Smooth muscle cell (in vitro differentiated cells): ENCODE measurements around the gene GRAP2. TPM values are rescaled to one million over a fixed set of nuclear protein-coding genes. Genes with fewer than 3 reads are reported as not detected.

Experiments
- DNase-seq: peaks from one replicate; lab custom pipeline; 2025; ENCODE audit not compliant: unreplicated experiment; lab: John Stamatoyannopoulos, UW
- H2AFZ ChIP-seq: fragments of 200-600 bp; sonication (generic); 2 replicates; pipeline ENCODE4 v1.6.0; 2016; ENCODE audit warnings: antibody characterized with exemption, low read depth, mild to moderate bottlenecking
- H3F3A ChIP-seq: fragments of 200-600 bp; sonication (generic); 2 replicates; pipeline ENCODE4 v1.6.0; 2017; ENCODE audit warnings: antibody characterized with exemption, low read depth
- H3K27ac ChIP-seq: fragments of 200-600 bp; sonication (generic); 2 replicates; pipeline ENCODE4 v1.5.1; 2016; ENCODE audit warnings: low read depth, mild to moderate bottlenecking
- H3K27me3 ChIP-seq: fragments of 200-600 bp; sonication (generic); 2 replicates; pipeline ENCODE4 v1.6.1; 2016; ENCODE audit warnings: low read depth, mild to moderate bottlenecking
- H3K36me3 ChIP-seq: fragments of 200-600 bp; sonication (generic); 2 replicates; pipeline ENCODE4 v1.5.1; 2016; ENCODE audit warnings: low read depth
- H3K4me1 ChIP-seq: fragments of 200-600 bp; sonication (generic); 2 replicates; pipeline ENCODE4 v1.5.1; 2016; ENCODE audit warnings: low read depth
- H3K4me2 ChIP-seq: fragments of 200-600 bp; sonication (generic); 2 replicates; pipeline ENCODE4 v1.6.0; 2016; ENCODE audit warnings: mild to moderate bottlenecking
- H3K4me3 ChIP-seq: fragments of 200-600 bp; sonication (generic); 2 replicates; pipeline ENCODE4 v1.5.1; 2016; ENCODE audit warnings: mild to moderate bottlenecking
- H3K79me2 ChIP-seq: fragments of 200-600 bp; sonication (generic); 2 replicates; pipeline ENCODE4 v1.6.0; 2016; ENCODE audit warnings: low read depth, mild to moderate bottlenecking
- H3K9ac ChIP-seq: fragments of 200-600 bp; sonication (generic); 2 replicates; pipeline ENCODE4 v1.6.0; 2016; ENCODE audit warnings: low read depth
- H3K9me3 ChIP-seq: fragments of 200-600 bp; sonication (generic); replicated peaks from 2 replicates; pipeline ENCODE4 v1.5.1; 2016; ENCODE audit warnings: low read depth
- H4K20me1 ChIP-seq: fragments of 200-600 bp; sonication (generic); 2 replicates; pipeline ENCODE4 v1.6.0; 2016; ENCODE audit warnings: low read depth
- WGBS: methylation state at CpG from one replicate; pipeline ENCODE4 v1.1.7; 2016; ENCODE audit warnings: low lambda C conversion rate; 5-methylcytosine and 5-hydroxymethylcytosine counted together
- polyA plus RNA-seq: library from polyadenylated mRNA; unstranded; fragments of >200 nt; fragmentation: Nextera tagmentation; extraction: Ambion mirVana; gene quantifications from 2 replicates; pipeline ENCODE4 v1.2.1, GENCODE V29; 2016
- total RNA-seq: library from RNA; depleted of rRNA; stranded (reverse); fragments of >200 nt; gene quantifications from 2 replicates; pipeline ENCODE4 v1.2.3, GENCODE V29; 2014
- TF ChIP-seq, protein P1 (sequence below): fragments of 200-600 bp; sonication (generic); IDR thresholded peaks from 2 replicates; pipeline ENCODE4 v1.5.1; 2017; ENCODE audit warnings: borderline replicate concordance, mild to moderate bottlenecking, antibody characterized with exemption; ENCODE audit not compliant: insufficient read depth, poor library complexity, severe bottlenecking

Gene GRAP2
- total and polyA plus RNA-seq, 2 experiments from 2014 or later, result not detected

DNA sequence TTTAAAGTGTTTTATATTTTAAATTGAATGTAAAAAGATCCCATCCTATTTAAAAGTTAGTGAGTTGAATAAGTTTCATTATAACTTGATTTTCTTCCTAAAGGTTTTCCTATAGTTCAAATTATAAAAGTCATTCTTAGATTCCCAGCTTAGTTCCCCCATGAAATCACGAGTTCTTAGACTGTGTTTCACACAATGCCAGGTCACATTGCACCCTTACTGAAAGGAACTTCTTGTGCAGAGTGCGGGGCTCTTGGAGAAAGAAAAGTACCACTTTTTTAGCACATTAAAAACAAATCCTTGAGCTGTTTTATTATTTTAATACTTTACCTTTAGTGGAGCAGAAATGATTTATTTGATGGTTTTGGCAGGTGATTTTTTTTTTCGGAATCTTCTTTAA, 15.6 kb downstream of the GRAP2 start:
- no peak overlapping the region for H2AFZ ChIP-seq
- H3K9ac ChIP-seq, result no peak overlapping the region
- no peaks in the 10 kb centered on the region for H4K20me1 ChIP-seq
- no peak overlapping the region for H3K27ac ChIP-seq
- 90% methylated on average over 3 of the region's 3 CpGs for WGBS
- no peak for DNase-seq
- H3F3A ChIP-seq, result no peaks in the 10 kb centered on the region
- H3K4me2 ChIP-seq, result no peak overlapping the region
- H3K4me3 ChIP-seq, result no peak overlapping the region
- TF ChIP-seq, protein P1, sequence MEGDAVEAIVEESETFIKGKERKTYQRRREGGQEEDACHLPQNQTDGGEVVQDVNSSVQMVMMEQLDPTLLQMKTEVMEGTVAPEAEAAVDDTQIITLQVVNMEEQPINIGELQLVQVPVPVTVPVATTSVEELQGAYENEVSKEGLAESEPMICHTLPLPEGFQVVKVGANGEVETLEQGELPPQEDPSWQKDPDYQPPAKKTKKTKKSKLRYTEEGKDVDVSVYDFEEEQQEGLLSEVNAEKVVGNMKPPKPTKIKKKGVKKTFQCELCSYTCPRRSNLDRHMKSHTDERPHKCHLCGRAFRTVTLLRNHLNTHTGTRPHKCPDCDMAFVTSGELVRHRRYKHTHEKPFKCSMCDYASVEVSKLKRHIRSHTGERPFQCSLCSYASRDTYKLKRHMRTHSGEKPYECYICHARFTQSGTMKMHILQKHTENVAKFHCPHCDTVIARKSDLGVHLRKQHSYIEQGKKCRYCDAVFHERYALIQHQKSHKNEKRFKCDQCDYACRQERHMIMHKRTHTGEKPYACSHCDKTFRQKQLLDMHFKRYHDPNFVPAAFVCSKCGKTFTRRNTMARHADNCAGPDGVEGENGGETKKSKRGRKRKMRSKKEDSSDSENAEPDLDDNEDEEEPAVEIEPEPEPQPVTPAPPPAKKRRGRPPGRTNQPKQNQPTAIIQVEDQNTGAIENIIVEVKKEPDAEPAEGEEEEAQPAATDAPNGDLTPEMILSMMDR, result no peak
- no peaks in the 10 kb centered on the region for H3K79me2 ChIP-seq
- no peaks in the 10 kb centered on the region for H3K9me3 ChIP-seq
- peaks cover 7% of the 10 kb centered on the region for H3K4me1 ChIP-seq
- H3K27me3 ChIP-seq, result no peaks in the 10 kb centered on the region
- no peaks in the 10 kb centered on the region for H3K36me3 ChIP-seq

DNA sequence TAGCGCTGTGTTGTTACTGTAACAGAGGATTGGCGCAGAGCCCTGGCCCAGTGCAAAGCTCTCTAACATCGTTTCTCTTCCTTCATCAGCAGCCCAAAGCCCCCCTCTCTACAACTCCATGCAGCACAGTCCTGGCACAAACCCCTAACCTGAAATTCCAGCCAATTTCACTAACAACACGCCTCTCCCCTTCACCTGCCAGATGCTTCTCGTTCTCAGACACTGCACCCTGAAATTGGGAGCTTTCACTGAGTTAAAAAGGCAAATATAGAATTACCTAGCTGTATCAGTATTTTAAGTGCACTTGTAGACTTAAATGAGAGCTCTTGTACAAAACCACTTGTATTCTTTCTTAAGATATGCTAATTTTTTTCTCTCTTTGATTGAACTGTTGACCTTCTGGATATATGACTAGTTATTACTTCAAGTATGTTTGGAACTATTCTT, 16.3 kb downstream of the GRAP2 start:
- WGBS, result 85% methylated on average over 5 of the region's 5 CpGs
- Histone ChIP-seq H3K79me2 (no peaks in the 10 kb centered on the region), H4K20me1 (no peaks in the 10 kb centered on the region), H3F3A (no peaks in the 10 kb centered on the region), H3K4me1 (peaks cover 7% of the 10 kb centered on the region), H3K9me3 (no peaks in the 10 kb centered on the region), H3K9ac (no peak overlapping the region), H3K36me3 (no peaks in the 10 kb centered on the region), H3K4me2 (no peak overlapping the region), H3K27me3 (no peaks in the 10 kb centered on the region), H3K4me3 (no peak overlapping the region), H2AFZ (no peak overlapping the region), H3K27ac (no peak overlapping the region)
- no peak for DNase-seq
- TF ChIP-seq, protein P1, result no peak

DNA sequence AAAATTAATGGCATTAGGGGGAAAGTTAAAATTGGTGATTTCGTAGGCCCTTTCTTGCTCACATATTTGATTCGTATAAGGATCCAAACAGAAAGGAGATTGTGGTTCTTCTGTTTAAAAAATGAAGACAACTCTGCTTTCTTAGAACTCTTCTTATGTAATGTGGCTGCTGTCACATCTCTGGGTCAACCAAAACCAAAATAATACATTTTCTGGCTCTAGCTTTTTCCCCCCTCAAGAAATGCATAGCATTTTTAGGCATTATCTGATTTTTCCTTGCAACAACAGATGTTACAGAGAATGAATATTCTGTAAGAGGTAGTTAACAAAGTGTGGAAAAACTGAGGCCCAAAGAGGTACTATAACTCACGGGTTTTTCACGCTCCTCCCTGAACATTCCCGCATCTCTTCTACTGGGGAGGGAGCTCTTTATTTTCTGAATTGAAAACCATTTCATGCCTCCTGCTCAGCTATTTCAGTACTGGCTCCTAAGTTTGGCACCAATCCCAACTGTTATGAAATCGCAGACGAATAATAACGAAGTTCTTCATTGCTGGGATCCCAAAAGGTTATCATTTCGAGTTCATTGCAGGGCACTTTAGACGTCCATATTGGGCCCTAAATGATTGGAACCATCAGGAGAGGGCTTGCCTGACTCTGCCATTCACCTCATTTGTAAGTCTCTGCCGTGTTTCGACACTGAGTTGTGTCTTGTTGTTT, 17.1 kb downstream of the GRAP2 start:
- Histone ChIP-seq H3K79me2 (no peaks in the 10 kb centered on the region), H3K4me2 (no peak overlapping the region), H3K36me3 (no peaks in the 10 kb centered on the region), H3K4me1 (peaks cover 7% of the 10 kb centered on the region), H4K20me1 (no peaks in the 10 kb centered on the region), H3K4me3 (no peak overlapping the region), H3K27ac (no peak overlapping the region), H3K9ac (no peak overlapping the region), H3K27me3 (no peaks in the 10 kb centered on the region), H3K9me3 (no peaks in the 10 kb centered on the region), H2AFZ (no peak overlapping the region), H3F3A (no peaks in the 10 kb centered on the region)
- TF ChIP-seq, protein P1, result no peak
- WGBS, result 81% methylated on average over 12 of the region's 12 CpGs
- no peak for DNase-seq

DNA sequence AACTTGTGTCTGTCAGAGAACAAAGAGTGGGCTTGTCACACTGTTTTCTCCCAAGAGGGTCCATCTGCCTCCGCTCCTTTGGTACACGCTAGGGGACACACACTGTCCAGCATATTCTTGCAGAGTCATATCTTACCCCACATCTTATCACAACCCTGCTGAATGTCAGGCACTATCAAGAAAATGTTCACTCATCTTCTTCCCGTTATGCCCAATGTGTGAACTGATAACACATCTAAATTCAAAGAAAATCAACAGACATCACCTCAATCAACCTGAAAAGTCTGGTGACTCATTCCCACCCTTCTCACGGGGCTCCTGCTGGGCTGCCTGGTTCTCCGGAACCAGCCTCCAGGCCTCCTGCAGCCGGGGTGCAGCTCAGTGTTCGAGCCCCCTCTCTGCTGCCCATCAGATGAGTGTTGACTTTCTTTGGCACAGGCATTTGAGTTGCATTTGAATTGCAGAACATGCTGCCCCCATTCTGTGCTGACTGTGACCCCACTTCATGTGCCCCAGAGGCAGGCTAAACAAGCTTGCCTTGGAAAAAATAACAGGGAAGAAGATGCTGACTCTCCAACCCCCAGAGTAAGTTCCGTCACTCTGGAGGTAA, 19.4 kb downstream of the GRAP2 start:
- Histone ChIP-seq H3K9me3 (no peaks in the 10 kb centered on the region), H3K27me3 (no peaks in the 10 kb centered on the region), H3K36me3 (no peaks in the 10 kb centered on the region), H3K79me2 (no peaks in the 10 kb centered on the region), H2AFZ (no peak overlapping the region), H3K9ac (no peak overlapping the region), H3K27ac (no peak overlapping the region), H3F3A (no peaks in the 10 kb centered on the region), H4K20me1 (no peaks in the 10 kb centered on the region), H3K4me1 (no peaks in the 10 kb centered on the region), H3K4me3 (no peak overlapping the region), H3K4me2 (no peak overlapping the region)
- 82% methylated on average over 8 of the region's 8 CpGs for whole genome bisulfite sequencing
- TF ChIP-seq, protein P1, result no peak
- no peak for DNase-seq
